D721Med (cell line): ENCODE measurements around the gene TTC9B.

Source experiments
- DNase-seq: peaks from one replicate; pipeline ENCODE4 v3.0.0; 2011; ENCODE audit warnings: low spot score; ENCODE audit not compliant: insufficient read length
- FAIRE-seq: peaks from 2 replicates; lab custom pipeline; 2011; peaks lifted over from hg19 to GRCh38; lab: Jason Lieb, UNC
- TF ChIP-seq, protein P1 (sequence below): IDR thresholded peaks from 2 replicates; pipeline ENCODE4 v1.5.1; 2012; ENCODE audit warnings: mild to moderate bottlenecking, control low read depth; ENCODE audit not compliant: insufficient read depth; ENCODE audit errors: missing control alignments

The TTC9B gene

DNA sequence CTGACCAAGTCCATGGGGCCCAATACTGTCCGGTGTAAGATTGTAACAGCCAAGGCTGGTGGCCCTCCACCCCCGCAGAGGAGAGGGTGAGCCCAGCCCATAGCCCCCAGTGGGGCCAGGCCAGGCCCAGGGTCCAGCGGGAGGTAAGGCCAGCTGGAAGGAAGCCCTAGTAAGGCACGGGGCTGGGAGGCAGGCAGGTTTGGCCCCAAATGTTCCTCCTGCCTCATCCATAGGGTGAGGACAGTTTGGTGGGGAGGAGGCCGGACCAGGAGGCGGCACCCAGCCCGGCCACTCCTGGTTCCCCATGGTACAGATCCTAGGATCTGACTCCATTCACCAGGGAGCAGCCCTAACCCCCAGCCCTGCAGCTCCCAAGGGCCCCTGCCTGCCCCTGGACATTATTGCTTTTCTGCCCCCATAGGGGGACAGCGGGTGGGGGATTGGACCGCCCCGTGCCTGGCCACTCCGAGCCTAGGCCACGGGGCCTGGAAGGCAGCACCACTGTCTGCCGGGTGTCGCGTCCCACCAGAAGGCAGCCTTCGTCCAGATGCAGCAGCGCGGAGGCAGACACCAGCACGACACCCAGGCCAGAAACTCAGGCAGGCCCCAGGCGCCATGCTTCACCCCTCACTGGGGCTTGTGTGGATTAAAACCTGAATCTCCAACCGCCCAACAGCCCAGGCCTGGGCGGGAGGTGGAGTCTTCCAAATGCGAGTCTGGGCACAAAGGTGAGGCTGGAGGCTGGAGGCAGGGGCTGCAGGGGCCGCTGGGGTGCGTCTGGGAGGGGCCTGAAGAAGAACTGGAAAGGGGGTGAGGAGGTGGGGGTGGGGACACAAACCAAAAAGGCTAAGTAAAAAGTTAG is 15.0 kb upstream of the TTC9B start:
- DNase-seq (no peak), FAIRE-seq (no peak)
- TF ChIP-seq, protein P1, sequence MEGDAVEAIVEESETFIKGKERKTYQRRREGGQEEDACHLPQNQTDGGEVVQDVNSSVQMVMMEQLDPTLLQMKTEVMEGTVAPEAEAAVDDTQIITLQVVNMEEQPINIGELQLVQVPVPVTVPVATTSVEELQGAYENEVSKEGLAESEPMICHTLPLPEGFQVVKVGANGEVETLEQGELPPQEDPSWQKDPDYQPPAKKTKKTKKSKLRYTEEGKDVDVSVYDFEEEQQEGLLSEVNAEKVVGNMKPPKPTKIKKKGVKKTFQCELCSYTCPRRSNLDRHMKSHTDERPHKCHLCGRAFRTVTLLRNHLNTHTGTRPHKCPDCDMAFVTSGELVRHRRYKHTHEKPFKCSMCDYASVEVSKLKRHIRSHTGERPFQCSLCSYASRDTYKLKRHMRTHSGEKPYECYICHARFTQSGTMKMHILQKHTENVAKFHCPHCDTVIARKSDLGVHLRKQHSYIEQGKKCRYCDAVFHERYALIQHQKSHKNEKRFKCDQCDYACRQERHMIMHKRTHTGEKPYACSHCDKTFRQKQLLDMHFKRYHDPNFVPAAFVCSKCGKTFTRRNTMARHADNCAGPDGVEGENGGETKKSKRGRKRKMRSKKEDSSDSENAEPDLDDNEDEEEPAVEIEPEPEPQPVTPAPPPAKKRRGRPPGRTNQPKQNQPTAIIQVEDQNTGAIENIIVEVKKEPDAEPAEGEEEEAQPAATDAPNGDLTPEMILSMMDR, result no peak

GRCh38 chr19:40232479-40232878 is 14.3 kb upstream of the TTC9B start:
- DNase-seq (no peak), FAIRE-seq (no peak)
- TF ChIP-seq, protein P1, result no peak

GRCh38 chr19:40231544-40232424 is 13.6 kb upstream of the TTC9B start:
- DNase-seq (no peak), FAIRE-seq (no peak)

GRCh38 chr19:40231057-40231456 is 12.9 kb upstream of the TTC9B start:
- no peak for FAIRE-seq
- TF ChIP-seq, protein P1, result no peak
- no peak for DNase-seq

More at GRCh38 chr19:40231544-40232424, 13.6 kb upstream of the TTC9B start:
- TF ChIP-seq, protein P1, result no peak

DNA sequence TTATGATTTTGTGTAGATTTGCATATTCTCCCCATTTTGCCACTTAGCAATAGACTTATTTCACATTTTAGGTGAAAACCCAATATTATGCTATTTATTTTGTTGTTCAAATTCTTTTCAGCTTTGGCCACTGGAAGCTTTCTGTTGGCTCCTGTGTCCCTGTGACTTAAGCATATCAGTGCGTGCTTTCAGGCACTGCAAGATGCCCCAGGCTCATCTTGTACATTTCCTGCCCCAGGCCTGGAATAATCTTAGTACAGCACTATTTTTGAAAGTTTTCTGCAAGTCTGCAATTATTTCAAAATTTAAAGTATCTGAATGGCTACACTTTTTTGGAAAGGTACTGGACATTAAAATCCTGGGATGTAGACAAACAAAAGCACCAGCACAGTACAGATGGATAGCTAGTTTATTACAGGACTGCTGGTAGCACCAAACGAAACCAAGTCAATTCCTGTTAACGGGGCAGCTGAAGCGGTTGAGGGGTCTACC is 11.8 kb upstream of the TTC9B start:
- FAIRE-seq (no peak), DNase-seq (no peak)
- TF ChIP-seq, protein P1, result no peak

GRCh38 chr19:40229484-40229883 is 11.3 kb upstream of the TTC9B start:
- no peak for FAIRE-seq
- TF ChIP-seq, protein P1, result no peak
- no peak for DNase-seq
